Adipose tissue (tissue), 3 donors: ENCODE results near the gene STEAP4. TPM values are rescaled to one million over a fixed set of nuclear protein-coding genes. Genes with fewer than 3 reads are reported as not detected.

Source experiments
- H3K27ac ChIP-seq: one replicate; pipeline ENCODE4 v1.5.1; 2013; ENCODE audit warnings: low read depth, low read length
- WGBS, 3 donors: extraction: QIAGEN DNeasy Blood & Tissue Kit; methylation state at CpG; one replicate each; pipeline ENCODE4 v1.1.7; 2013; 5-methylcytosine and 5-hydroxymethylcytosine counted together
- polyA plus RNA-seq, 3 donors: library from polyadenylated mRNA; stranded (reverse); fragments of 200-250 nt; gene quantifications; one replicate each; pipeline ENCODE4 v1.2.3, GENCODE V29; 2013
- donor health status: healthy with polysubstance abuse.
- donor health status: Bipolar disorder and iron deficiency.
- donor health status: healthy.

STEAP4 gene
- polyA plus RNA-seq, 3 donors = 8.4 to 60.6 (median 24.2) TPM

GRCh38 chr7:88233828-88234227 is 72.9 kb downstream of the STEAP4 start:
- no peak overlapping the region for H3K27ac ChIP-seq

- no peak overlapping the region for H3K27ac ChIP-seq
- WGBS, 3 donors = 79 to 93% (median 82%) methylated on average over 5 of the region's 5 CpGs
Observed at GRCh38 chr7:88230646-88231045, 76.0 kb downstream of the STEAP4 start.

DNA sequence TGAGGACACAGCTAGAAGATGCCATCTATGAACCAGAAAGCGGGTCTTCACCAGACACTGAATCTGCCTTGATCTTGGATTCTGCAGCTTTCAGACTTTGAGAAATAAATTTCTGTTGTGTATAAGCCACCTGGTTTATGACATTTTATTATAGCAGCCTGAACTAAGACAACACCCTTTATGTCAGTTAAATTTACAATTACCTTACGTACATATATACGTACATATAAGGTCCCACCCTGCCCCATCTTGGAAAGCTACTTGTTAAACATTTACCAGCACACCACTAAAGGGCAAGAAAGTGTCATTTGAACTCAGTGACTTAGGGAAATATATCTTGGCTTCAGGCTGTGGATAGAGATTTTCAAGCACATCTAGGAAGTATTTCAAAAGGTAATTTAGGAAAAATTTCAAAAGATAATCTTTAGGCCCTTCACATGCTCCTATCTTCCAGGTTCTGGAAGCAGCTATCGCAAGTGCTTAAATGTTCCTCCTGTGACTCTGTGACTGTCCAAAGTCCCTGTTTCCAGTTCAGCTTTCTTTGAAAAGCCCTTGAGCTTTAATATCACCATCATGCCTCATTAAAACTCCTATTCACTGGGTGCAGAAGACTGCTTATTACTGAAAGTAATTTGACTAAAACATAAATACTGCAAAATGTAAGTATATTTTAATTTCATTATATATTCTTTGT is 77.2 kb downstream of the STEAP4 start:
- 94 to 98% (median 96%) methylated on average over 4 of the region's 4 CpGs for WGBS, 3 donors

DNA sequence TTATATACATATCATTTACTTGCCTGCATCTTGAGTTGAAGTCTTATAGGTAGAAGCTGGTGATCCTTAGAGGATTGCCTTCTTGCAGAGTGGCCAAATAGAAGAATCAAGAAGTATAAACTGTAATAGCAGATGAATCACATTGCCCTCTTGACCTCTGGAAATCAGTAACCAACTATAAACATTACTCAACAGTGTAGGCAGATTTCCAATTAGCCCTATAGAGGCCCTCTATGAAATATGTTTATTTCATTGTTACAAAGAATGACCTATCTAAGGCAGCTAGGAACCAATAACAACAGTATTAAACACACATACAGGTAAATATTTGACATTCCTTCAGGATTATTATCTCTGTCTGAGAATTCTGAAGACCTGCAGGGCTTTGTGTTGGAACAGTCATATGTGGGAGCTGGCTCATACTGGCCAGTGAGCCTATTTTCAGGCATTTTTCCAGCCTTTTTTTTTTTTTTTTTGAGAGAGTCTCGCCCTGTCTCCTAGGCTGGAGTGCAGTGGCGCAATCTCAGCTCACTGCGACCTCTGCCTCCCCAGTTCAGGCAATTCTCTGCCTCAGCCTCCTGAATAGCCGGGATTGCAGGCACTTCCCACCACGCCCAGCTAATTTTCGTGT is 79.7 kb downstream of the STEAP4 start:
- H3K27ac ChIP-seq = no peak overlapping the region
- 47 to 73% (median 70%) methylated on average over 6 of the region's 6 CpGs for WGBS, 3 donors

More for the DNA sequence above, 77.2 kb downstream of the STEAP4 start:
- H3K27ac ChIP-seq = no peak overlapping the region

DNA sequence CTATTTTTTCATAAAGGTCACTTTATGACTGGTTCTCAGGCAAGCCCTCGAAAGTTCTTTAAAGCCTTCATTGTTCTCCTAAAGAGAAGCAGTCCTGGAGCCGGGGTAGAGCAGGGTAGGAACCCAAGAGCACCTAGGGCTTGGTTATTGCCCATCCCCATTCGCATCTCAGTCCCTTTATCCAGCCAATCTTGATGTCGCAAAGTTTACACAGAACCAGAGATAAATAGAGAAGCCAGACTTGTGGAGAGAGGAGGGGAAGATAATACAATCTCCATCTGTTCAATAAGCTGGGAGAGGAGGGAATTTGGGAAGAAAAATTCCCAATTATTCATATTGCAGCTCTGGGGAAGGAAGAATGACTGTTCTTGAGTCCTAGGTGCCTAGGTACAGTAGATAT is 80.5 kb downstream of the STEAP4 start:
- 69 to 95% (median 88%) methylated on average over 4 of the region's 4 CpGs for WGBS, 3 donors
- H3K27ac ChIP-seq = no peak overlapping the region

DNA sequence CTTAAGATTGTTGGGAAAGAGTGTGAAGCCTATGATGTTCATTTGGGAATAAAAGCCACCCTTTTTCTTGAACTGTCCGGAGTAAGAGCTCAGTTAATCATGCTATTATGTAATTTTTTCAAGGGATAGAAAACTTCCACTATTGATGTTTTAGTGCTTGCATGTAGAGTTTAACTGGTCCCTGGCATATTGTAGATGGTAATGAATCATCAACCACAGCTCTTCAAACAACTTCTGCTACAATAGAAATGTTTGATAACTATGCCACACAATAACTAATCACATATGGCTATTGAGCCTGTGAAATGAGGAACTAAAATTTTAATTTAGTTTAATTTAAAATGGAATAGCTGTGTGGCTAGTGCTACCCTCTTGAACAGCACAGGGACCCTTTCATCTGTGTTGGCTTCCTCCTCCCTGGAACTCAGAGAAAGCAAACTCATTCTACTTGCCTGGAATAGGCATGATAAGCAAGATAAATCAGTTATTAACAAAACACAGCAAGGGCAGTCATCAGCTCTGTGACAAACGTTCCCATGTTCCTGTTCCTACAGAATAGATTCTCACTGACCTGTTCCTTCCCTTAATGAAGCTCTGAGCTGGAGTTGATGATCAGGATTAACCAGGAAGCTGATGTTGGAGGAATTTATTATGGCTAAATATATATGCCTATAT is 82.0 kb downstream of the STEAP4 start:
- no peak overlapping the region for H3K27ac ChIP-seq

GRCh38 chr7:88223265-88223664 is 83.4 kb downstream of the STEAP4 start:
- H3K27ac ChIP-seq = no peak overlapping the region
- 97 to 99% (median 97%) methylated on average over 2 of the region's 2 CpGs for WGBS, 3 donors

More for the DNA sequence above, 82.0 kb downstream of the STEAP4 start:
- 41 to 46% (median 44%) methylated on average over 2 of the region's 2 CpGs for WGBS, 3 donors

Other genes starting within 250 kb of the STEAP4 start
- 100 to 1,000 TPM in 2 of 3 donors, 10 to 100 TPM in 1; 54.6 to 117 (median 101) TPM for gene SRI, start 86.9 kb downstream of the STEAP4 start, polyA plus RNA-seq